ENCODE results near the gene UQCC2.

The UQCC2 gene

GRCh38 chr6:33677689-33678088, 33.8 kb downstream of the UQCC2 start:
- DNase-seq (ENCODE audit: low read depth in 2 of 3, low spot score in 1 of 3): no peak

DNA sequence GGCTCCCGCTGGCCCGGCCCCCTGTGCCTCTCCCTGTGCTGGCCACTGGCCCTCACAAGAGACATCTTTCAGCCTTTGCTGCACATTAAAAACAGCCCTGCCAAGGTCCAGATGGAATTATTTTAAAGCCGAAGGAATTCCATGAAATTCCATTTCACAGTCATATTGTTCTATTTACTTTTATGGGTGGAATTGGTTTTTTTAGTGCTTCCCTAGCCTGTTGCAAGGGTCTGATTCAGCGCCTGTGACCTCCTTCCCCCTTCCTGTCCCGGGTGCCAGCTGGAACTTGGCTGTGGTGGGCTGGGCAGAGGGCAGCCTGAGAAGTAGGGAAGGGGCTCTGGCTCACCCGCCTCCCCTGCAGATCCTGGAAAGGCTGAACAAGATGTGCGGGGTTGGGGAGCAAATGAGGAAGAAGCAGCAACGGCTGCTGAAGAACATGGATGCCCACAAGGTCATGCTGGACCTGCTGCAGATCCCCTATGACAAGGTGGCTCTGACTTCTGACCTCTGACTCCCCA, 34.3 kb downstream of the UQCC2 start:
- no peak for DNase-seq (ENCODE audit: low read depth in 2 of 3, low spot score in 1 of 3)

DNA sequence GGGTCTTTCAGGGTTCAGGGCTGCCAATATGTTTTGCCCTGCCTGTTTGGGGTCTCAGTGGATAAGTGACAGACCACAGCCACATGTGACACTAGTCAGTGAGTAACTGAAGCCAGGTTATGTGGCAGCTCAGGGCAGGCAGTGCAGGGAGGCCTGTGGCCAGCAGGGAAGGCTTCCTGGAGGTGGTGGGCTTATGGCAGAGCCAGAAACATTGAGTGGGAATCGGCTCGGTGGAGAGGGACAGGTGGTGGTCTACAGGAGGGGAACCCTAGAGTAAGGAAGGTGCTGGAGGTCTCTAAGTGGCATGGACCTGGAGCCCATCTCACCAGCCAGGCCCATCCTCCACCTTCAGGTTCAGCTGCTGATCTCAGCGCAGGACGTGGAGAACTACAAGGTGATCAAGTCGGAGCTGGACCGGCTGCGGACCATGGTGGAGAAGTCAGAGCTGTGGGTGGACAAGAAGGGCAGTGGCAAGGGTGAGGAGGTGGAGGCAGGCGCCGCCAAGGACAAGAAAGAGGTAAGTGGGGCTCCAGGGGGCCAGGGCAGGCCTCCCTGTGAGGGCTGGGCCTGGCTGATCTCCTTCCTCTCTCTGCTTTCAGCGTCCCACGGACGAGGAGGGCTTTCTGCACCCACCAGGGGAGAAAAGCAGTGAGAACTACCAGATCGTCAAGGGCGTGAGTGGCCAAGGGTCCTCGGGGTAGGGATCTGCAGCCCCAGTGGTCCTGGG, 34.9 kb downstream of the UQCC2 start:
- DNase-seq (ENCODE audit: low read depth in 2 of 3, low spot score in 1 of 3): no peak

GRCh38 chr6:33675968-33676367, 35.5 kb downstream of the UQCC2 start:
- DNase-seq (ENCODE audit: low read depth in 2 of 3, low spot score in 1 of 3): no peak

- no peak for DNase-seq (ENCODE audit: low read depth in 2 of 3, low spot score in 1 of 3)
Observed at GRCh38 chr6:33673851-33674250, 37.6 kb downstream of the UQCC2 start.

DNA sequence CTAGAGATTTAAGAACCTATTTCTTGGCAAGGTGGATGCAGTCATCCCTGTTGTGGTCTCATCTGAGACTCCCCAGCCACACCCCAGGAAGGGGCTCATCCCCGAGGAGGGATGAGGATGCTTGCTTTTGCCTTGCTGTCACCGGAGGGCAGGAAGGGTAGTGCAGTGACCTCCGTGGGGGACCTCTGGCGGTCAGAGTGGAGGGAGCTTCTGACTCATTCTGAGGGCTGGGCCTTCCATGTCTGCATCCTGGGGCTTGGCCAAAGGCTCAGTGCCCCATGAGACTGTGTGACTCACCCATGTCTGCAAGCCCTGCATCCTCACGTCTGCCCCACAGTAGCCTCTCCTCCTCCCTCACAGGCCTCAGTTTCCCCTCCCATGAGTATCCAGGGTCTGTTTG, 38.7 kb downstream of the UQCC2 start:
- no peak for DNase-seq (ENCODE audit: low read depth in 2 of 3, low spot score in 1 of 3)

- DNase-seq (ENCODE audit: low read depth in 2 of 3, low spot score in 1 of 3): no peak
Observed at GRCh38 chr6:33671744-33672072, 39.8 kb downstream of the UQCC2 start.

DNA sequence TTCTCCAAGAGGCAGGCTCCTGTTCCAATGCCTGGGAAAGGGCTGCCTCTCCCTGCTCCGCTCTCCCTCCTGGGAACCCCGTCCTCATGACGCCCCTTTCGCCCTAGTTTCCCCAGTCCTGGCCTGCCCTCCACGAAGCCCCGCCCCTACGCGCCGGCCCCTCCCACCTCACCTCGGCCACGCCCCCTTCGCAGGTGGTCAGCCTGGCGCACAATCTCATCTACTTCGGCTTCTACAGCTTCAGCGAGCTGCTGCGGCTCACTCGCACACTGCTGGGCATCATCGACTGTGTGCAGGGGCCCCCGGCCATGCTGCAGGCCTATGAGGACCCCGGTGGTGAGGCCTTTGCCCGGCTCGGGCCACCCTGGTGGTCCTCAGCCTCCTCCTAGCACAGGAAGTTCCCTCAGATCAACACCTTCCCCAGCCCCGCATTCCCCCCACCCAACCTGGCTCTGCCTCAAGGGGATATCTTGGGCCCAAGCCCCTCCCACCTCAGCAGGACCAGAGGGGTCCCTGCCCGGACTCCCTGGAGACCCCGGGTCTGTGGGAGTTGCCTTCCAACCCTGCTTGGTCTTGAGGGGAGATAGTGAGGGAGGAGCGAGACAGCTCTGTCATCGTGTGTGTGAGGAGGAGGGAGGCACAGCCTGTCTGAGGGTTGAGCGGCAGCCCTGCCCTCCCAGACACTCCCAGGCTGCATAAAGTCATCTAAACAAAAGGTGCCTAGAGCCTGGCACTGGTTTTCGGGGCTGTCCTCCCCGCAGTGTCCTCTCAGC, 40.3 kb downstream of the UQCC2 start:
- no peak for DNase-seq (ENCODE audit: low read depth in 2 of 3, low spot score in 1 of 3)

GRCh38 chr6:33670086-33670660, 41.3 kb downstream of the UQCC2 start:
- DNase-seq (ENCODE audit: low read depth in 2 of 3, low spot score in 1 of 3): no peak

GRCh38 chr6:33668914-33669313, 42.6 kb downstream of the UQCC2 start:
- peak in 1 of 3 donors; percentile 14 for DNase-seq (ENCODE audit: low read depth in 2 of 3, low spot score in 1 of 3)

DNA sequence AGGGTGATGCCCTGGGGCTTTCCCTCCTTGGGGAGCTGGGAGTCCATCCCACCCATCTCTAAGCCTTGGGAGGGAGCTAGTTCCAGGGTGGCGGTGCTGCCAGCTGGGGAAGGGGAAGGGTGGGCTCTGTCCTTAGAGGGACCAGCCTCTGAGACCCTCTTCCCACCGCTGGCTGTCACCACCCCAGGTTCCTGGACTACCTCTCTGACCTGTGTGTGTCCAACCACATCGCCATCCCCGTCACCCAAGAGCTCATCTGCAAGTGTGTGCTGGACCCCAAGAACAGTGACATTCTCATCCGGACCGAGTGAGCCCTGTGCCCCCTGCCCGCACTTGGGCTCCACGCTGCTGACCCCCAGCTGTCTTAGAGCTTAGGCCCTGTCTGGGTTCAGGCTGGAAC, 43.2 kb downstream of the UQCC2 start:
- DNase-seq (ENCODE audit: low read depth in 2 of 3, low spot score in 1 of 3): no peak

- DNase-seq (ENCODE audit: low read depth in 2 of 3, low spot score in 1 of 3): no peak
Observed at GRCh38 chr6:33667776-33668175, 43.7 kb downstream of the UQCC2 start.

DNA sequence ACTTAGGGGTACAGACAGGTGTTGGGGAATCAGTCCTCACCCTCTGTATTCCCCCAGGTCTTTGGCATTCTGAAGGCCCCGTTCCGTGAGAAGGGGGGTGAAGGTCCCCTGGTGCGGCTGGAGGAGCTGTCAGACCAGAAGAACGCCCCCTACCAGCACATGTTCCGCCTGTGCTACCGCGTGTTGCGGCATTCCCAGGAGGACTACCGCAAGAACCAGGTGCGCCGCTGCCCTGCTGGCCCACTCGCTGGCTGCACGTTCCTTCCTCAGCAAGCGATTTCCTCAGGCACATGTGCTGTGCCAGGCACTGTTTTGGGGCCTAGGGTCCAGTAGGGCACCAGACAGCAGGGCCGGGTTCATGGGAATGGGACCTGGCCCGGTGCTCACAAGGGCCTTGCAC, 44.4 kb downstream of the UQCC2 start:
- DNase-seq (ENCODE audit: low read depth in 2 of 3, low spot score in 1 of 3): no peak

- DNase-seq (ENCODE audit: low read depth in 2 of 3, low spot score in 1 of 3): no peak
Observed at GRCh38 chr6:33665957-33666356, 45.5 kb downstream of the UQCC2 start.

- DNase-seq (ENCODE audit: low read depth in 2 of 3, low spot score in 1 of 3): no peak
Observed at GRCh38 chr6:33664506-33665057, 46.9 kb downstream of the UQCC2 start.

GRCh38 chr6:33663727-33664449, 47.6 kb downstream of the UQCC2 start:
- DNase-seq (ENCODE audit: low read depth in 2 of 3, low spot score in 1 of 3): no peak

DNA sequence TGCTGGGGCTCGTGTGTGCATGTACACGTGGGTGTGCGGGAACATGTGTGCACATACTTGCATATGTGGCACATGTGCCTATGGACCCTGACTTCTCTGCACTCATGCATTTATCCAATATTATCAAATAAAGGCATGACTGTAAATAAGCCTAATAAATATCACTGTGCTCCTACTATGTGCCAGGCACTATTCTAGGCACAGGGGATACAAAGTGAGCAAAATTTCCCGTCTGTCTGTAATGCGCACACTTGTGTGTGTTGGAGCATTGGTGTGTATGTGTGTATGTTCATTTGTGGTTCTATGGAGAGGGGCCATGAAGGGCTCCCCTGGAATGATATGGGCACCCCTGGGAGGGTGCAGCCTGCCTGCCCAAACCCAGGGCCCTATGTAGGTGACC, 48.5 kb downstream of the UQCC2 start:
- no peak for DNase-seq (ENCODE audit: low read depth in 2 of 3, low spot score in 1 of 3)

GRCh38 chr6:33662318-33662717, 49.2 kb downstream of the UQCC2 start:
- no peak for DNase-seq (ENCODE audit: low read depth in 2 of 3, low spot score in 1 of 3)

DNA sequence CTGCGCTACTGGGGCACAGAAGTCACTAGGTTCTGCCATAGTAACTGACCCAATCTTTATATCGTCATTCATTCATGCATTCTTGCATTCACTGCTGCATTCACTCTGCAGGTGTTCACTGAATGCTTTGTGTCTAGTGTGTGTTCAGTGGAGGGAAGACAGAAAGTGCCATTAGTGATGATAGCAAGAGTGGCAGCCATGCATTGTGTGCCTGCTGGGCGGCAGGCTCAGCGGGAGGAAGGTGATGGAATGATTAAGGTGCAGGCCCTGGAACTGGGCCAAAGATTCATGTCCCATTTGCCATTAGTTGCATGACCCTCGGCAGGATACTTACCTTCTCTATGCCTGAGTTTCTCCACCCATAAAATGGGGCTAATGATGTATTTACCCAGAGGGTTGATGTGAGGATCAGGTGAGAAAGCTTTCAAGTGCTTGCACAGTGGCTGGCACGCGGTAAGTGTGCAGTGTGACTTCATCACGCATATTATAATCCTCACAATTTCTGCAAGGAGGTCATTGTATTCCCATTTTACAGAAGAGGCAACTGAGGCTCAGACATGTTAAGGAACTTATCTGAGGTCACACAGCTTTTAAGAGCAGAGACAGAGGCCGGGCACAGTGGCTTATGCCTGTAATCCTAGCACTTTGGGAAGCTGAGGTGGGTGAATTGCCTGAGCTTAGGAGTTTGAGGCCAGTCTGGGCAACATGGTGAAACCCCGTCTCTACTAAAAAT, 50.2 kb downstream of the UQCC2 start:
- DNase-seq (ENCODE audit: low read depth in 2 of 3, low spot score in 1 of 3): no peak

- DNase-seq (ENCODE audit: low read depth in 2 of 3, low spot score in 1 of 3): no peak
Observed at GRCh38 chr6:33659986-33660385, 51.5 kb downstream of the UQCC2 start.

Measured in stimulated activated CD4-positive, alpha-beta T cell treated with anti-CD3 and anti-CD28 coated beads, Interleukin-12 subunit alpha, Interleukin-12 subunit beta, amount 100 ng/mL, for 48 hours (primary cell).